Stimulated activated CD8-positive, alpha-beta memory T cell treated with anti-CD3 and anti-CD28 coated beads, Interleukin-2, amount 100 ng/mL, for 1 hour (primary cell): Measurements from ENCODE around the gene LRP1B.

Experiments
- DNase-seq, 2 donors: peaks; one replicate each; pipeline ENCODE4 v3.0.0-alpha.2; 2020; ENCODE audit warnings: low read depth in 2 of 2

The LRP1B gene

DNA sequence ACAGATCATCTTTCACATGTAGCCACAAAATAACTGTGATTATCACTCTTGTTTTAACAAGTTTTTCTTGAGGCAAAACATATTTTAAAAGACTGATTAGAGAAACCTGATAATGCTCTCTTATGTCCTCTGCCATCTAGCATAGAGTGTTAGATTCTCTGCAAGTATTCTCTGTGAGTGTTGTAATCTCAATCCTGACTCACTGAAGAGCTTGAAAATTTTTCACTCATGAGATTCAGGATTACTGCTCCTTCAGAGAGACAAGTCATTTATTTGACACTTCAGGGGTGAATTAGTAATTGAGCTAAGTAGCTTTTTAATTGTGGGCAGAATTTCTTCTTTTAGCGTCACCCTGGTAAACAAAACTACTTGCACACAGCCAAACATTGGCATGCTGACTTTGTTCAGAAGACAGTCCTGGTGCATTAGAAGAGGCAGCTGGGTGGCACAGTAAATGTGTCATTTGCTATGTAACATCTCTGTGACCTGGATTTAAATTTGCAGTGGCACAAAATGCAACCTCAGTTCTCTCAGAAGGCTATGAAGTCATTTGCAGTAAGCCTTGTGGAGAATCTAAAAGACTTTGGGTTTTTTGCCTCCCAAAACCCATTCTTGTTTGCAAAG is 172.9 kb downstream of the LRP1B start:
- DNase-seq: no peak

- no peak for DNase-seq
Measured at GRCh38 chr2:141957321-141957720, 173.5 kb downstream of the LRP1B start.

DNA sequence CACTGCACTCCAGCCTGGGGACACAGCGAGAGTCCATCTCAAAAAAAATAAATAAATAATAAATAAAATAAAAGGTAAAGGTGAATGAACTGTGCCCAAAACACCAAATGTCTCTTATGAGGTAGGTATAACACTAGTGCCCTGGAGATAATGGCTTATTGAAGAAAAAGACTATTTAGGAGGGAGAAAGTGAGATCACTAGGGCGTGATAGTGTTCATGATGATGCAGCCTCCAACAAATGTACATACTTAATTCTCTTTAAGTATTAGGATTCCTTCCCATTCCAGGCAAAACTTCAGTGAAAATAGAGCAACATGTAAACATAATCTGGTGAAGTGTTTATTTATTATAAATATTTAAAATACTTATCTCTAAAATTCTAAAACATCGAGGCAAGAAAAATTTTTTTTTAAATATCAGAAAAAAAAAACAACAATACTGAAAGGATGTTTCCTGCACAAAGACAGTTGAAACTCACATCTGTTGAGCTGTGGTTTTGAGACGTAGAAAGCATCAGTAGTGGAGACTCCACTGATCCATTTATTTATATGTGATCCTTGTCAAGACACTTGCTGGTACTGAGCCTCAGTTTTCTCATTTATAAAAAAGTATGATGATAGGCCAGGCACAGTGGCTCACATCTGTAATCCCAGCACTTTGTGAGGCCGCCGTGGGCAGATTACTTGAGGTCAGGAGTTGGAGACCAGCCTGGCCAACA is 183.3 kb downstream of the LRP1B start:
- no peak for DNase-seq

DNA sequence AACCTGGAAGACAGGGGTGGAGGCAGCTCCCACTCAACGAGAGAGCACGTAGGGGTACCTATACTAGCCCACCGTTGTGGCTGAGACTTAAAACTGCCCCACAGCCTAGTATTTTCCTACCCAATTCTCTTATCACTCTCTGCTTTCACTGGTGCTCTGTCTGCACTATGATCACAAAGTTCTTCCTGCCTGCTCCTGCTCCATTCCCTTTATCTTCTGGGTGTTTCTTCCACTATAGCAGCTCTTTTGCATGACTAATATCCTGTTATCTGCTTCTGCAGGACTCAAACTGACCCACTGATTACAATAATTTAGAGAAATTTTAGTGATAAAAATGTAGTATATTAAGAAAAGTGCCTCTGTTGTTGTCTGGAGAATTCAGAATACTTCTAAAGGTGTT is 184.8 kb downstream of the LRP1B start:
- no peak for DNase-seq

DNA sequence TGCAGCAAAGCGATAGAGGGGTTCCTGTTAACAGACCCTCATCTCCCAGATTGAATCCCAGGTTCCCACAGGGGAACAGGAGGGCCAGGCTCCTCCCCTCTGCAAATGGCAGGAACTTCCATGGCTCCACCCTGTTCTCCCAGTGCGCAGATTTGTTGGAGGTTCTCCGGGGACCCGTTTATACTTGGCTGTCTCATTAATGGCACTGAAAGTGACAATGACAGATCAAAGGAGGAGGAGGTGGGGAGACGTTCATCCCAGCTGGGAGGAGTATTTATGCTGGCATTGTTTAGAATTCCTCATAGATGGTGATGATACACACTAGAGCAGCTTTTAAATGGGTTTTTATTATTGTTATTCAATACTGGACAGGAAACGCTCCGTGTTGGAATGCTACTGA is 186.9 kb downstream of the LRP1B start:
- DNase-seq: no peak

DNA sequence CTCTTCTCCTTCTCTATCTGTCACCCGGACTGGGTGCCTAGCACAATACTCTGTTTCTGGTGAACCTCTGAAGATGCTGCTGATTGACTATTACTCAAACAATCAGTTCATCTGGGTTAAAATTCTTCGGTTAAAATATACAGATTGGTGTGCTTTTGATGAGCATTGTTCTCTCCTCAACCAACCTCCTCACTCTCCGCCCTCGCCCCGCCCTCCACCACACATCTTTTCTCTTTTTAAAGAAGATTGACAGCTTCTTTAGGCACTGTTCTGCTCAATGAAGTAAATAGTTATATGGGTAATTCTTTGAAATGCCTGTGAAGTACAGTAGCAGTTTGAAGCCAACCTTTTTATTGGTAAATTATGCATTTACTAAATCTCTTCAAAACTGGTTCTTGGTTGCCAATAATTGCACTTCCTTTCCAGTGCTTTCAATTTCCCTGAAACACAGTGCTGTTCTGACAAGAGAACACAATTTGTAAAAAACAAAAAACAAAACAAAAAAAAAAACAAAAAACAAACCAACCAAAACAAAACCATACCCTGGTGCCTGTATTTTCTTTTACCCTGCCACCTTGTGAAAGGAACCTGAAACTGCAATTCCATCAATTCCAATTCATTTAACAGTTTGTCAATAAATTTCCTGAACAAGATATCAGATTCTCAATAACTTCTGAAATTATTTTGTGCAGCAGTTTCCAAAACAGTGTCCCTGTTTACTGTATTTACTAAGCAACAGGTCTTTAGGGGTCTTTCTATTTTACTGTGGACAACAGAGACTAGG is 188.6 kb downstream of the LRP1B start:
- DNase-seq: no peak

DNA sequence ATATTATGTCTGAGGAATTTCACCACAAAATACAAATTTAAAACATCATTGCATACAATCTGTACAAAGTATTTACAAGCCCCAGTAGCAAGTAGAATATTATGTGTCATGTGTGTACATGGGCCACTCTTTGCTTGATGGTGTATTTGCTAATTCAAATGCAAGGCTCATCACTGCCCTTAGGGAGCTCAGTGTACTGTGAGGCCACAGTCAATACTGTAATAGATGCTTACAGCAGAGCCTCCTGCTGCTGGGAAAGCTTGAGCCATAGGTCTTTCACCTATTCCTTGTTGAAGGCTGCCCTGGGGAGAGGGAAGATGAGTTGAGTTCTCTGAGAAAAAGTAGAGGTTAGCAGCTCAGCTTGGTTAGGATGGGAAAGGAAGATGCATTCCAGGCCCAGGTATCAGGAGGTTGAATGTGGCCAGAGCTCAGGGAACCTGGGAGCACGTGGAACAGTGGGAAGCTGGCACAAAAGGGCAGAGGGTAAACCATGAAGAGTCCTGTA is 189.6 kb downstream of the LRP1B start:
- DNase-seq: no peak

DNA sequence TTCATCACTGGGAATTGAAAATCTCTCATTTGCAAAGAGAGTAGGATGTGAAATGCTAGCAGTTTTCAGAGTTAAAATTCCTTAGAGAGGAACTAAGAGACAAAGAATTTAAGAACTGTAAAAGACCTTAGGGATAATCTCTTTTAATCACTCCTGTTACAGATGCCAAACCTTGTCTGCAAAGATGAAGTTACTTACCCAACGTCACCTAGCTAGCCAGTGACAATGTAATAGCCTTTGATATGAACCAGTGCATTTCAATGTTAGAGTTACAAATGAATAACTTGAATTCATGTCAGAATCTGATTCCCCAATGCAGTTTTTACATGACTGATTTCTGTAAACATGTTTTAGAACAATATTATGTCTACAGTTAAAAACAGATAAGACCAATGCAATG is 190.1 kb downstream of the LRP1B start:
- DNase-seq: no peak

DNA sequence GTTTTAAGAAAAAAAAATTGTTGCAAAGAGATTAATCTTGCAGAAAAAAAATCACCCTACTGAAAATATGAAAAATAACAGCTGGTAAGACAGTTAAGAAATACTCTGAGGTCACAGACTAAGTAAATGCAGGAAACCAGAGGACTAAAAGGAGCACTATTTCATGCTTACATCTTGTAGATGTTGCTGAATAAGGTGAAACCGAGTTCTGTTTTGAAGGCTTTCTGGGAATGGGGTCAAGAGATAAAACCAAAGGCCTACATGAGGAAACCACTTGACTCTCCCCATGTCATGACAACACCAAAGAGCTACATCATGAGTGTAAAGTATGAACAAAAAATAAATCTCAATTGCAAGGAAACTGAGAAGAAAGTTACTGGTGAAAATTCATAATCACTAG is 197.6 kb downstream of the LRP1B start:
- no peak for DNase-seq

DNA sequence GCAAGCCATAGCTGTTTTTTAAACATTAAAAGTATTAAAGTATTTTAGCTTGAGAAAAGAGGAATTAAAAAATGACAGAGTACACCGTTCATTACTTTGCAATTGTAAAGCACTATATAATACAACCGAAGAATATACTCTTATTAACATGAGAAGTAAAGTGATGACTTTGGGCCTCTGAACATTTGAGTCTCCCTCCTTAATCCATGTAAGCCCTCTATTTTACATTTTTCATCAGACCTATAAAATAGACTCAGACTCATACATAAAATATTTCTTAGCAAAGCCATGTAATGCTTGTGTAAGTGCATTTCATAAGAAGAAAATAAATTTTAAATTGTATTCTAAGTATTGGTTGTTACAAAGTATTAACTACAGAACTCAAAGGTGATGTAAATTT is 198.6 kb downstream of the LRP1B start:
- no peak for DNase-seq

DNA sequence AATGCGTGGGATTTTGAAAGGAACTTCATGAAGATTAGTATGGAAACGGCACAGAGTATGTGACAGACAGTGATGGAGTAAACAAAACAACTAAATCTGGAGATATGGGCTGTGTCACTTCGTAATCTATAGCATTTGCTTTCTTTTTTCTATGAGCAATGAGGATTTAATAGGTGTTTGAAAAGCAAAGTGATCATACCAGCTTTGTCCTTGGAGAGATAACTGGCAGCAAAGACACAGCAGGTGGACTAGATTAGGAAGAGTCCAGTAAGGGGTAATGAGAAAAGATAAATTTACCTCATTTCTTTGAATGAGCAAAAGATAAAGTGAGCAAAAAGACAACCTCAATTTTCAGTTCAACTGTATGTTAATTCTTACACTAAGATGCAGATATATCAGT is 199.0 kb downstream of the LRP1B start:
- no peak for DNase-seq

- DNase-seq: no peak
Measured at GRCh38 chr2:141930803-141931202, 200.0 kb downstream of the LRP1B start.

- no peak for DNase-seq
Measured at GRCh38 chr2:141929331-141930252, 201.2 kb downstream of the LRP1B start.

- no peak for DNase-seq
Measured at GRCh38 chr2:141928476-141928875, 202.3 kb downstream of the LRP1B start.

GRCh38 chr2:141927536-141927935 is 203.3 kb downstream of the LRP1B start:
- no peak for DNase-seq

- DNase-seq: no peak
Measured at GRCh38 chr2:141925511-141925910, 205.3 kb downstream of the LRP1B start.

DNA sequence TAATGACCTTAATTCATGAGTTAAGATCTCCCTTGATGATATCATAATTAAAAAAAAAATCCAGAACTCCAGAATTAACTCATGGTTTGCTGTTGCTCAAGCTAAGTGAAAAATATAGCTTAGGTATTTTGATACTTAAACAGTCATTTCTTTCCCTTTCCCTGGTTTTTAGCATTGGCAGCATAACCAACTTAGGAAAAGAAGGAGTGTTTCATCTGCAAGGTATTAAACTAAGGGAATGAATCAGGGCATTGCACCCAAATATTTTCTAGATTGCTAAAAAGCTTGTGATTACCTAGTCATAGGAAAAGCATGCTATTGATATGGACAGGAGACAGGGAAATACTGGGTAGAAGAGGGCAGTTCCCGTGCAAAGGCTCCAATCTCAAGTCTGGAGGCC is 207.2 kb downstream of the LRP1B start:
- no peak for DNase-seq

DNA sequence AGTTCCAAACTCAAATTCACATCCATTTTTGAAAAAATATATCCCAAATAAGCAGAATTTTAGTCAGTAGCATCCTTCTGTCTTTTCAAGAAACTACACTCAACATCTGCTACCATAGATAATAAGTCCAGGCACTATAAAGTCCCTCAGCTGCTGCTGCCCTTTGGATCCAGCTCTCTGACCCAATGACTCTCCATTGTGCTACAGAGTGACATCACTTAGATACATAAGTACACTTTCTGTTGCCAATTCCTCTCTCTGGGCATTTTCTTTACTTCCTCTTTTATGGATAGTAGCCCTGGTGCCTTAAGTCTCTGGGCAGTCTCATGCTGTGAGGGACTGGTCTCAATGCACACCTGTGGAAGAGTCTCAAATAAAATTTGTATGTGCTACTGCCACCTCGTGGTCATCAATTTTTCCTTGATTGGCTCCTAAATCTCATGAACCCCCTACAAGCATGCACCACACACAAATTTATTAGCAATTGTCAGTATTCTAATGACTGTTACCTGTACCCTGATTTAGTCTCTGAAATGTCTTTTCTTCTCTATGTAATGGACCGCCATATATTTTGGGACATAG is 219.2 kb downstream of the LRP1B start:
- no peak for DNase-seq

- no peak for DNase-seq
Measured at GRCh38 chr2:141906678-141907077, 224.1 kb downstream of the LRP1B start.

GRCh38 chr2:141900826-141901225 is 230.0 kb downstream of the LRP1B start:
- no peak for DNase-seq

DNA sequence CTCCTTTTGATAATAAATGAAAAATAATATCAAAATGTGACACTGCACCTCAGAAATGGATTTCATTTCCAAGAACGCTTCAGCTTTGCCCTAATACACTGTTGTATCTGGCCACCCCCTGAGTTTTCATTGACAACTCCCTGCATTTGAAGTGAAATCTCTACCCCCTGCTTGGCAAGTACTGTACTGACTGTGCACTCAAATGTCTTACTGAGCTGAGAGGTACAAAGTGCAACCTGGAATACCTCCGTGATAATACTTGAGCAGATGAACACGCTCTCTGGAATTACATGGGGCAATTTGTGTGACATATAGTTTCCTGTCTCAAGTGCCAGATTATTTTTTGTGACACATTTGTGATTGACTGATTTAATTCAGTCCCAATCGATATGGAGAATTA is 231.1 kb downstream of the LRP1B start:
- DNase-seq: no peak
